ENCODE measurements around the gene FAM222B. TPM values are rescaled to one million over a fixed set of nuclear protein-coding genes. Genes with fewer than 3 reads are reported as not detected.
"Not testable (repeated sequence)": the region's sequence is repeated elsewhere in the genome, so short reads cannot be mapped to it uniquely, and the experiment has no call there.

The FAM222B gene
- total RNA-seq, 2 donors from 2014 or later: 15.7 to 18.8 TPM

DNA sequence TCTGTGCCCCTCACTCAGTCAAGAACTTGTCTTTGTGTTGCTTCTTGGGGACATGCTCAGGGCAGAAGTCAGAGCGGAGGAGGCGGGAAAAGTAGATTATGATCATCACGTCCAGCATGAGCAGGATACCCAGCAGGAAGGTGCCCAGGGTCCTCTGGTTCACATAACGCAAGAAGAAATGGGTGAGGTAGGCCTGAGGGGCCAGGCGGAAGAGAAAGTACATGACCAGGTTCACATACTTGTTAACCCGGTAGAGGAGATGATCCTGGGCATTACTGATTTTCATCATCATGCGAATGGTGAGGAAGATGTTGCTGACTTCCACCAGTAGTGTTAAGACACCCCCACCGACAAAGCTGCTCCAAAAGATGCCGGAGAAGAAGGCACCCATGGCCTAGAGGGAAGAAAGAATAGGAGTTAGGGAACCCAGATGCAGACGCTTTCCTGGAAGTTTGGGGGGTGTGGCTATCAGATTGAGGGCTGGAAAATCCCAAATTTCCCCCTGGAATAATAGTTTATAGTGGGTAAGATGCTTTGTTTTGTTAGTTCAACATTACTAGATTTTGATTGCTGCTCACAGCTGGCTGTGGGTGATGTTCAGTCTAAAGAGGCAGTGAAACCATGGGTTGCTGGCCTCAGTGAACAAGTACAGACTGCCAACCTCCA is 118.0 kb downstream of the FAM222B start:
- DNase-seq (no peak), ATAC-seq (no peak)
- intact Hi-C loops (cut with DNase I): loop anchor here in 1 of 2 donors (5.0 kb wide), 1 partner anchor 223 kb away; no protein-coding TSS in a partner anchor

DNA sequence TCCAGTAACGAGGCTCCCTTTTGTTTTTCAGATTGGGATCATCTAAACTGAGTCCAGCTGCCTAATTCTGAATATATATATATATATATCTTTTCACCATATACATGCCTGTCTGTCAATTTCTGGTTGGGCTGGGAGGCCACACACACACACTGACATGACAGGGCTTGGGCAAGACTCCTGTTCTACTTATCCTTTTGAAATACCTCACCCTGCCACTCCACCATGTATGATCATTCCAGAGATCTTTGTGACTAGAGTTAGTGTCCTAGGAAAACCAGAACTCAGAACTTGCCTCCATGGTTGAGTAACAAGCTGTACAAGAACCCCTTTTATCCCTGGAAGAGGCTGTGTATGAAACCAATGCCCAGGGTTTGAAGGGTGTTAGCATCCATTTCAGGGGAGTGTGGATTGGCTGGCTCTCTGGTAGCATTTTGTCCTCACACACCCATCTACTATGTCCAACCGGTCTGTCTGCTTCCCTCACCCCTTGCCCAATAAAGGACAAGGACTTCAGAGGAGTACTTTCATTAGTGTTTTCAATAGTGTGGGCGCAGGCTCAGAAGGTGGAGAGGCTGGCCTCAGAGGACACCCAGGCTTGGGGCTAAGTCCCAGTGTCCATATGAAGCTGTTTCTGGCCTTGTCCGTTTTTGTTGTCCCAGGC is 118.6 kb downstream of the FAM222B start:
- intact Hi-C loops (cut with DNase I); DNase-seq; ATAC-seq: not testable (repeated sequence)

DNA sequence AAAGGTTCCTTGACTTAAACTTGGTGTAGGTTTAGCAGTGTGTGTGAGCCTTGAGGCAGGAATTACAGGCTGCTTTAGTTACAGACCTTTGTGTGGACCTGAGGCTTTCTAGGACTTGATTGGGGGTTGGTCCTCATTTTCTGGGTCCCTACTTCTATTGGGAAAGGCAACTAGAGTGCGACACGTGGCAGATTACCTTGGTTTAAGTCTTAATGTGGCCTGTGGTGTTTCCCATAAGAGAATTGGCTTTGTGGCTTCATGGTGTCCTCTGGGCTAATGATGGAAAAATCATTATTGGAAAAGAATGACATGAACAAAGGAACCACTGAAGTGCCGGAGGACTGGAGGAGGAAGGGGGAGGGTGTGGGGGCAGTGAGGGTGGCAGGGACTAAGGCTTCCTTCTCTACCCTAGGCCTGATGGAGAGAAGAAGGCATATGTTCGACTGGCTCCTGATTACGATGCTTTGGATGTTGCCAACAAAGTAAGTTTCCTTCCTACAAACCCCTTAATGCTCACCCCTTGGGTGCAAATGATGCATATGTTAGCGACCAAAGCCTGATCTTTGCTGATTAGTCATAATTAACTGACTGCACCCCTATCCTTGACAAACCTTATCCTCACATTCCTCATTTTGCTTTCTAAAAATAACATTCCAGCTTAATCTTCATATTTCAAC is 119.3 kb downstream of the FAM222B start:
- intact Hi-C loops (cut with DNase I): no loop called here
- DNase-seq: no peak
- no peak for ATAC-seq

DNA sequence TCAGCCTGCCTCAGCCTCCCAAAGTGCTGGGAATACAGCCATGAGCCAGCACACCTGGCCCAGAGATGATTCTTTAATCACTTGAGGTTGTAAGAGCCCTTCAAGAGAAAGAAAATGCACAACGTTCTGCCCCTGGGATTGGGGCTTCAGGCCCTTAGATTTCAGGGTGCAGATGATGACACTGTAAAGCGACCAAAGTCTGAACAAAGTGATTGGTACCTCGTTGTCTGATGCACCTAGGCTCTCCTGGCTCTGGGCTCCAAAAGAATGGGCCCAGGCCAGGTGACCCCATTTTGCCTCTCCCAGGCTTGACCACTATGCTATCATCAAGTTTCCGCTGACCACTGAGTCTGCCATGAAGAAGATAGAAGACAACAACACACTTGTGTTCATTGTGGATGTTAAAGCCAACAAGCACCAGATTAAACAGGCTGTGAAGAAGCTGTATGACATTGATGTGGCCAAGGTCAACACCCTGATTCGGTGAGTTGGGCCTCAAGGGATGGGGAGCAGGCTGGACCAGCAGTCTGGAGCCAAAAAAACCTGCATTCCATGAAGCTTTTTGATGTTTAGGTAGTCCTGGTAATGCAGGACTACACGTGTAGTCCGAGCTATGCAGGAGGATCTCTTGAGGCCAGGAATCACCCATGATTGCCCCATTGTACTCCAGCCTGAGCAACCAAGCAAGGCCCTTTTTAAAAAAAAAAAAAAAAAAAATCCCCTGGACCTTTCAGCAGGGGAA is 120.0 kb downstream of the FAM222B start:
- ATAC-seq (no peak), DNase-seq (no peak)
- intact Hi-C loops (cut with DNase I): no loop called here

DNA sequence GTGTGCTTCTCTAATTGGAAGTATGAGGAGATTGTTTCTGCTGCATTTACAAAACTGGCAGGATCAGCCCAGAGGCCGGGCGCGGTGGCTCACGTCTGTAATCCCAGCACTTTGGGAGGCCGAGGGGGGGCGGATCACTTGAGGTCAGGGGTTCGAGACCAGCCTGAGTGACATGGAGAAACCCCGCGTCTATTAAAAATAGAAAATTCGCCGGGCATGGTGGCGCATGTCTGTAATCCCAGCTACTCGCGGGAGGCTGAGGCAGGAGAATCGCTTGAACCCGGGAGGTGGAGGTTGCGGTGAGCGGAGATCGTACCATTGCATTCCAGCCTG is 121.6 kb downstream of the FAM222B start:
- DNase-seq; intact Hi-C loops (cut with DNase I); ATAC-seq: not testable (repeated sequence)

DNA sequence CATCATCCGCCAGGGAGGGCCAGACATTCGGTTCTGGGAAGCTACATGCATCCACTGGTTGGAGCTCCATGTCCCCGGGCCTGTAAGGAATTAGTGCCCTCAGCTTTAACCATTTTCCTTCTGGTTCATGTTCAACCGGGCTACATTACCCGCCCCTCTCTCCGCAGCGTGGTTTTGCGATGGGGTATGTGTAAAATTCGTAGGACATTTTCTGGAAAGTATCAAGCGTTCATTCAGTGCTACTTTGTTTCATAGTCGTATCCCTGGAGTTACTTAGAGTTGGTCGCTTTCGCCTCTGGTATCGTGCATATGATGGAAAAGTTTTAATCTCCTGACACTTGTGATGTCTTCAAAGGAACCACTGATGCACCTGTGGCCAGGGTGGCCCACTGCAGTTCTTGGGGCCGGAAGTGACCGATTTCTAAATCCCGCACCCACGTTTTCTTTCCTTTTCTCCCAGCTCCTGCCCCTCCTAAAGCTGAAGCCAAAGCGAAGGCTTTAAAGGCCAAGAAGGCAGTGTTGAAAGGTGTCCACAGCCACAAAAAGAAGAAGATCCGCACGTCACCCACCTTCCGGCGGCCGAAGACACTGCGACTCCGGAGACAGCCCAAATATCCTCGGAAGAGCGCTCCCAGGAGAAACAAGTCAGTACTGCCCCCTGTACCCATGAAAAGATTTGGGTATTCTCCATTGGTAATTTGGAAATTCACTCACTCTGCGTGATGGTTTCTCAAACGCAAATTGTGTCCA is 122.2 kb downstream of the FAM222B start:
- no peak for ATAC-seq
- intact Hi-C loops (cut with DNase I): no loop called here
- no peak for DNase-seq

DNA sequence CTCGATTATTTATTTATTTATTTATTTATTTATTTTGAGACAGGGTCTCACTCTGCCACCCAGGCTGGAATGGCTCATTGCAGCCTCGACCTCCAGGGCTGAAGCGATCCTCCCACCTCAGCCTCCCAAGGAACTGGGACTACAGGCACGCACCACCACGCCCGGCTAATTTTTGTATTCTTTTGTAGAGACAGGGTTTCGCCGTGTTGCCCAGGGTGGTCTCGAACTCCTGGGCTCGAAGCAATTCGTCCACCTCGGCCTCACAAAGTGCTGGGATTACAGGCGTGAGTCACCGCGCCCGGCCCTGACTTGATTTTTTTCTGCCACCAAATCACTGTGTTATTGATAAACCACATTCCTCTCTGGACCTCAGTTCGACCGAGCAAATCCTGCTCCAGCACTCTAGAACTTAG is 123.6 kb downstream of the FAM222B start:
- ATAC-seq (no peak), DNase-seq (no peak)
- intact Hi-C loops (cut with DNase I): no loop called here

DNA sequence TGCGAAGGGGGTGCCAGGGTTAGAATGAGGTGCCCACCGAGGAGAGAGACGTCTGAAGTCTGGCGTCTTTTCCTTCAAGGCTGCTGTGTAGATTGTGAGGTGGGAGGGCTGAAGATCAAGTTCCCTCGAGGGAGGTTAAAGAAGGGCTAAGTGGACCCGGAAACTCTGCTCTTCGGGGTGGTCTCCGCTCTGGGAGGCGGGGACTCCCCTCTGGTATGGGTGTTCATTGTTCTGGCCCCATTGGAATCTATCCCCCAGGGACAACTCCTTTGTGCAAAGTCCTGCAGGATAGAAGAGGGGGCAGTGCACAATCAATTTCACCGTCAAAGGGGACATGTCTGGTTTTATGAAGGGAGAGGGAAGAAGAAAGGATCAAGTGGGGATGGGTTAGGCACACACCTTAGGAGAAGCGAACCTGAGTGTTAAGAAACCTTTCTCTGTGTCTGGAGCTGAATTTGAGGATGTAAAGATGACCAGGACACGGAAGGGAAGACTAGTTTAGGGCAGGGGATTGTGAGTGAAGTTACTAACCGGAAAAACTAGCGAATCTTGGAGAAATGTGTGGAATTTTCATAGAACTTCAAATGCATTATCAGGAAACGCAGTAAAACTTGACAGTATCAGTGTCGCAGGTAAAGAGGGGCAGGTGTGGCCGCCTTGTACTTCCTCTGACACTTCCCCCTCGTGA is 124.1 kb downstream of the FAM222B start:
- ATAC-seq (no peak), DNase-seq (no peak)
- intact Hi-C loops (cut with DNase I): no loop called here

DNA sequence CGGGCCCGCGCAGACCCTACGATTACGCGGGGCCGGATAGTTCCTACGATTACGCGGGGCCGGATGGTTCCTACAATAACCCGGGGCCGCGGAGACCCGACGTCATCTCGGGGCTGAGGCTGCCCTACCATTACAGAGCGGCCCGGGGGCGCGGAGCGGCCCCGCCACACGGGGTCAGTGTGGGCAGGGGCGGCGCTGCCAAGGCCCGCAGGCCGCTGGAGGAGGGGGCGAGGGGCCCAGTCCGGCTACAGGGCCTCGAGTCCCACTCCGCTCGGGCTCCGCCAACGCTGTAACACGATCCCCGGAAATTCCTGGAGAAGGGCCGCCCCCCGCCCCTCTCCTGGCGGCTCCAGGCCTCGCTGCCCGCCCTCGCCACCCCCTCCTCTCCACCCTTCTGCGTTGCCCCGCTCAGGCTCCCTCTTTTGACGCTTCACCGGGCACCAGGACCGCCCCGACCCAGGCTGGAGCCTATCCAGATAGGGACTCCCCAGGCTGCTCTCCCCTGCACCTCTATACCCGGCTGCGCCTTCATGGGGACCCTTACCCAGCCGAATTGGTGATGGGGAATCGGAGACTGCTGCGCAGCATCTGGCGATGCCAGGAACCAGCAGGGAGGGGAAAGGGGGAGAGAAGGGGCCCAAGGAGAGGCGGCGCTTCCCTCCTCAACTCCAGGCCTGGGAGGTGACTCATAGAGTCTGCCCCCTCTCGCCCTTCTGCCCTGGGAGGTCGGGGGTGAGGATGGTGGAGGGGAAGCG is 124.8 kb downstream of the FAM222B start, which contains the start of gene RAB34:
TSS of gene RAB34 (minus strand) at position 291 of the 755 bp plus-strand sequence. CDS start 602 bp downstream, outside the sequence.
- DNase-seq: peak; percentile 80
- peak; percentile 51 to 59 for ATAC-seq
- intact Hi-C loops (cut with DNase I): no loop called here

DNA sequence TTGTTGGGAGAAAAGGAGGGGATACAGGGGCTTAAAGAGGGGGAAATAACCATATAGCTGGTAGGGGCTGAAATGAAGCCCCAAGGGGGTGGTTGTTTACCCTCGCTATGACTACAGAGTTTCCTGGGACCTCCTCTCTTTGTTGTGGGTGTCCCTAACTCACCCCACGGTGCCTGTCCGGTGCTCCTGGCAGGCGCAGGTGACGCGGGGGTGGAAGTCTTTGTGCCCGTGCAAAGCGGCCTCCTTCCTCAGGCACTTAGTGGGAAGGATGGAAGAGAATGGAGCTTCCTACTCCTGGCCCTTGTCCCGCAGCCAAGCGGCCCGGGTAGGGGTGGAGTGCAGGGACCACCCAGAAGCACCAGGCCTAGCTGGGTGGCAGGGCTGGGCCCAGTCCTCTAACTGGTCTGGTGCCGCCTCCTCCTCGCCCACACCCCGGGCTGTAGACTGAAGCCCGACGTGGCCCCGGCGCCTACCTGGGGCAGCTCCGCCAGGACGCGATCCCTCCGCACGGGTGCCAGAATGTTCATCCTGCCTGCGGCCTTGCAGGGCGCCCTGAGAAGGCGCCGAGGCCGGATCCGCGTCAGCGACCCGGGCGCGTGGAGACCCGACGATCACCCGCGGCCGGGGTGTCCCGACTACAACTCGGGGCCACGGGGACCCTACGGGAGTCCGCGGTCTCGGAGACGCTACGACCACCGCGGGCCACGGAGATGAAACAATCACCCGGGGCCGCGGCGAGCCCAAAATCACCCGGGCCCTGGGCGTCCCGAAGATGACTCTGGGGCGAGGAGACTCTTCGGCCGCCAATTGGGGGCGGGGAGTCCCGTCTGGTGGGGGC is 125.6 kb downstream of the FAM222B start:
- intact Hi-C loops (cut with DNase I): no loop called here
- DNase-seq (peak; percentile 58), ATAC-seq (peak; percentile 0 to 1)

DNA sequence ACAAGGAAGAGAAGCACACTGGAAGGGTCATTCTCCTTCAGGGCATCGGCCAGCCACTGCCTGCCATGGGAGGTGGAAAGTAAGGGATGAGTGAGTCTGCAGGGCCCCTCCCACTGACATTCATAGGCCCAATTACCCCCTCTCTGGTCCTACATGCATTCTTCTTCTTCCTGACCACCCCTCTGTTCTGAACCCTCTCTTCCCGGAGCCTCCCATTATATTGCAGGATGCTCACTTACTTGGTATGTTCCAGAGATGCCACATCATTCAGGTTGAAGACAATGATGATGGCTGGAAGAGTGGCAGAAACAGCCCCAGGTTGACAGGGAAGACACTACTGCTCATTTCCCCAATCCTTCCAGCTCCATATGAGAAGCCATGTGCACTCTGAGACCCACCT is 127.4 kb downstream of the FAM222B start:
- ATAC-seq (no peak), DNase-seq (no peak)
- intact Hi-C loops (cut with DNase I): no loop called here

DNA sequence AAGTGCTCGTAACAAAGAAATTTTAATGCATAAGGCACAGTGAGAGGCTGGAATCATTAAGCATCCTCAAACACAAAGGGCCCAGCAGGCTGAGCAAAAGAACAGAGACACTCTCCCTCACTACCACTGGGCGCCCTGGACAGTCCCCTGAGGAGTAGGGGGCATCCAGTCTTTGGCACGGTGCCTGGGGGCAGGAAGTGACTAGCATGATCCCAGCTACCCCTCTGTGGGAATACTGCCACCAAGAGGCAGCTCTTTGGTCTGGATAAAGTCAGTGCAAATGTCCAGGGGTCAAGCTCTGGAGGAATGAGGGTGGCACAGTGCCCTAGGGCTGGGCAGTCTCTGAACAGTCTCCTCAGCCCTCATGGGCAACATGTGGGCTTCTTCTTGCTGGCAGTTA is 128.3 kb downstream of the FAM222B start:
- intact Hi-C loops (cut with DNase I): no loop called here
- no peak for DNase-seq
- no peak for ATAC-seq

DNA sequence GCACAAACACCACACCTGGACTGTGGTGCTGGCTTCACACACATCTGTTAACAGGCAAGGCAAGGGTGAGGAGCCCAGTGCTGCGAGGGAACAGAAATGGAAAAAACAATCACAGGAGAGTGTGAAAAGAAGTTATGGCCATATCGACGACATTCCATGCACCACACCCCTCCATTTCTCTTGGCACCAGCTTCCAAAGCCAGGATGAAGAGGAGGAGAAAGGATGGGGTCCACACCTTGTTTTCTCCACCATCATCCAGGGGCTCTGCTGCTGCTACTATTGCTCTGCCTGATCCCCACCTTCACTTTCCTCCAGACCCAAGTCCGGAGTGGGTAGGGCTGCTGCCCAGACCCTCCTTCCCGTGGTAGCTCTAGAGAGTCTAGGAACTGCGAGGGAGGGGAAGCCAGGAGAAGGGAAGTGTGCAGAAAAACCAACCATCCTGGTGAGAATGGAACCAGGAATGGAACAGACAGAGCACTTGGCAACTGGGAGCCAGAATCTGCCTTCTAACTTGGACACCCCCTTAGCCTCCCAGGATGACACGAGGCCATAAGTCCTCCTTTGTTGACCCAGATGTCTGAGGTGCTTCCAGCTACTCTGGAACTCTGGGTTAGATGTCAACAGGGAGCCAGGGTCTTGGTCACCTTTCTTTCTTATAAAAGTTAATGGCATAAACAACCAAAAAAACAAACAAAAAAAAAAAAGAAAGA is 129.7 kb downstream of the FAM222B start:
- ATAC-seq (no peak), DNase-seq (no peak)
- intact Hi-C loops (cut with DNase I): no loop called here

DNA sequence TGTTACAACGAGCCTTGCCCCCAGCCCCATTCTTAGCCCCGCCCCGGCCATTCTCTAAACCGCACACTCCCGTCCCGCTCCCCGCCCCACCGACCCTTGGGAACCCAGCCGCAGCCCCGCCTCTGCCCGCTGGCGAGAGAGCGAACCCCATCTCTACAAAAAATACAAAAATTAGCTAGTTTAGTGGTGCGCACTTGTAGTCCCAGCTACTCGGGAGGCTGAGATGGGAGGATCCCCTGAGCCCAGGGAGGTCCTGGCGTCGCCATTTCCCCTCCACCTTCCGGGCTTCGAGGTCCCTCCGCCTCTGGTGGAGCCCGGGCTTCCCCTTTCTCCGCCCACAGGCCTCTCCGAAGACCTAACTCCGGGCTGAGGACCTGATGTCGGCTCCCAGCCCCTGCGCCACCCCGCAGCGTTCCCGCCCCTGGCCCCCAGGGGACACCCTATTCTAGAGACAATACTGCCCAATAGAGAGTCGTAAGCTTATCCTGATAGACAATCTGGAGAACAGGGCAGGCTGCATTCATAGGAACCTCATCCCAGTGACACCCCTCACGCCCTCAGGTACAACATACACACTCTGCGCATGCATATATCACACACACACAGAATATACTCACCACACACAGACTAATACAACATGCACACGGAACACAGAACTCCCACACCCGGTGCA is 130.4 kb downstream of the FAM222B start:
- intact Hi-C loops (cut with DNase I): no loop called here
- ATAC-seq (peak in 1 of 2 donors; percentile 11), DNase-seq (peak; percentile 61)

DNA sequence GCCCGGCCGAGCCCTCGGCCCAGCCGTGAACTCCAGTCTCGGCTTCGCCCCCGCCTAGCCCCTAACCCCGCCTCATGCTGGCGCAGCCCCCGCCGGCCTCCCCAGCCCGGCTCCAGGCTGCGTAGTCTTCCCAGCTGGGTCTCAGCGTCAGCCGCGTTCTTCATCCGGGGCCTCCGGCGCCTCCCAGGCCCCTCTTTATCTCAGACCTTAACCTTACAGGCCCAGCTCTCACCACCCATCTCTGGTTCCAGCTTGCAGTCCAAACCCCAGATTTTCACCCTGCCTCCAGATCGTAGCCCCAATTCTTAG is 130.9 kb downstream of the FAM222B start, which contains the start of gene PROCA1:
TSS of gene PROCA1 (minus strand) at position 166 of the 309 bp plus-strand sequence. CDS start 228 bp downstream, outside the sequence.
- ATAC-seq (peak; percentile 23 to 42), DNase-seq (no peak)

More for the DNA sequence above, 130.9 kb downstream of the FAM222B start, which contains the start of gene PROCA1:
- intact Hi-C loops (cut with DNase I): no loop called here
